ENCODE results near the gene TAF4B.

- TF ChIP-seq, protein P1, sequence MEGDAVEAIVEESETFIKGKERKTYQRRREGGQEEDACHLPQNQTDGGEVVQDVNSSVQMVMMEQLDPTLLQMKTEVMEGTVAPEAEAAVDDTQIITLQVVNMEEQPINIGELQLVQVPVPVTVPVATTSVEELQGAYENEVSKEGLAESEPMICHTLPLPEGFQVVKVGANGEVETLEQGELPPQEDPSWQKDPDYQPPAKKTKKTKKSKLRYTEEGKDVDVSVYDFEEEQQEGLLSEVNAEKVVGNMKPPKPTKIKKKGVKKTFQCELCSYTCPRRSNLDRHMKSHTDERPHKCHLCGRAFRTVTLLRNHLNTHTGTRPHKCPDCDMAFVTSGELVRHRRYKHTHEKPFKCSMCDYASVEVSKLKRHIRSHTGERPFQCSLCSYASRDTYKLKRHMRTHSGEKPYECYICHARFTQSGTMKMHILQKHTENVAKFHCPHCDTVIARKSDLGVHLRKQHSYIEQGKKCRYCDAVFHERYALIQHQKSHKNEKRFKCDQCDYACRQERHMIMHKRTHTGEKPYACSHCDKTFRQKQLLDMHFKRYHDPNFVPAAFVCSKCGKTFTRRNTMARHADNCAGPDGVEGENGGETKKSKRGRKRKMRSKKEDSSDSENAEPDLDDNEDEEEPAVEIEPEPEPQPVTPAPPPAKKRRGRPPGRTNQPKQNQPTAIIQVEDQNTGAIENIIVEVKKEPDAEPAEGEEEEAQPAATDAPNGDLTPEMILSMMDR (IDR thresholded peaks at IDR 0.05; ENCODE audit: low read depth, low read length, missing input control), result no peak
- TF ChIP-seq RAD21 (IDR thresholded peaks at IDR 0.05) (no peak), MAX (IDR thresholded peaks at IDR 0.05) (no peak), TAF1 (conservative IDR thresholded peaks at IDR 0.05) (no peak), EGR1 (IDR thresholded peaks at IDR 0.05; ENCODE audit: low read depth in 2 of 2) (no peak), YY1 (IDR thresholded peaks at IDR 0.05) (no peak), ZBTB33 (IDR thresholded peaks at IDR 0.05) (no peak), HNF4G (IDR thresholded peaks at IDR 0.05) (no peak), FOXA1 (IDR thresholded peaks at IDR 0.05) (no peak), FOXA2 (IDR thresholded peaks at IDR 0.05) (no peak)
Measured at GRCh38 chr18:26312199-26312598, 86.0 kb downstream of the TAF4B start.
